ENCODE measurements around the gene C1orf105. TPM values are rescaled to one million over a fixed set of nuclear protein-coding genes. Genes with fewer than 3 reads are reported as not detected.

The C1orf105 gene
- total RNA-seq, 1 experiment from 2014 or later, result not detected

DNA sequence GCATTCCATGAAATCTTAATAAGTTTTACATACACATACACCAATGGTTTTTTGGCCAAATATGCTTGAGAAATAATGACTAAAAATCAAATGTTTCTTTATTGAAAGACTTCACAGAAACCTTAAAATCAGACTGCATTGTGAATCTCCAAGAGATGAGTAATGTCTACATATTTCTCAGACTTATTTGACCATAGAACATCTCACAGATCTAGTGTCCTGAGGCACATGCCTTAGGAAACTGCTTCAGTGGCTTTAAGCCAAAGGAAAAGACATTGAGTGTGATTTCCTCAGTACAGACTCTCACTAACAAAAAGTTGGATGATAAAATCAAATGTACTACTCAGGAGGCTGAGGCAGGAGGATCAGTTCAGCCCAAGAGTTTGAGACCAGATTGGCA is 6.2 kb upstream of the C1orf105 start:
- intact Hi-C loops (cut with micrococcal nuclease; ENCODE audit: unreplicated experiment), result no loop called here
- DNase-seq (ENCODE audit: low spot score), result no peak
- no peak overlapping the region for H3K4me3 ChIP-seq (ENCODE audit: low read depth, low read length, poor library complexity, severe bottlenecking)
- ChIA-PET POLR2A (ENCODE audit: low non-redundant PET) (no interaction called here), CTCF (no interaction called here)
- H3K36me3 ChIP-seq (ENCODE audit: insufficient read depth, low read length, poor library complexity, severe bottlenecking), result no peaks in the 10 kb centered on the region
- no peaks in the 10 kb centered on the region for H3K4me1 ChIP-seq (ENCODE audit: insufficient read depth, low read length, poor library complexity, severe bottlenecking)
- no TSS peak for BruUV-seq (replicated peaks)
- TF ChIP-seq EZH2 (IDR thresholded peaks at IDR 0.05; ENCODE audit: borderline replicate concordance, low read depth, low read length, poor library complexity, severe bottlenecking), result no peak
- TF ChIP-seq, protein P1, sequence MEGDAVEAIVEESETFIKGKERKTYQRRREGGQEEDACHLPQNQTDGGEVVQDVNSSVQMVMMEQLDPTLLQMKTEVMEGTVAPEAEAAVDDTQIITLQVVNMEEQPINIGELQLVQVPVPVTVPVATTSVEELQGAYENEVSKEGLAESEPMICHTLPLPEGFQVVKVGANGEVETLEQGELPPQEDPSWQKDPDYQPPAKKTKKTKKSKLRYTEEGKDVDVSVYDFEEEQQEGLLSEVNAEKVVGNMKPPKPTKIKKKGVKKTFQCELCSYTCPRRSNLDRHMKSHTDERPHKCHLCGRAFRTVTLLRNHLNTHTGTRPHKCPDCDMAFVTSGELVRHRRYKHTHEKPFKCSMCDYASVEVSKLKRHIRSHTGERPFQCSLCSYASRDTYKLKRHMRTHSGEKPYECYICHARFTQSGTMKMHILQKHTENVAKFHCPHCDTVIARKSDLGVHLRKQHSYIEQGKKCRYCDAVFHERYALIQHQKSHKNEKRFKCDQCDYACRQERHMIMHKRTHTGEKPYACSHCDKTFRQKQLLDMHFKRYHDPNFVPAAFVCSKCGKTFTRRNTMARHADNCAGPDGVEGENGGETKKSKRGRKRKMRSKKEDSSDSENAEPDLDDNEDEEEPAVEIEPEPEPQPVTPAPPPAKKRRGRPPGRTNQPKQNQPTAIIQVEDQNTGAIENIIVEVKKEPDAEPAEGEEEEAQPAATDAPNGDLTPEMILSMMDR (conservative IDR thresholded peaks at IDR 0.05; ENCODE audit: low read depth, low read length), result no peak
- no peaks in the 10 kb centered on the region for H3K9me3 ChIP-seq (ENCODE audit: low read depth, low read length, poor library complexity, severe bottlenecking)
- H3K27me3 ChIP-seq (replicated peaks; ENCODE audit: insufficient read depth, low read depth, low read length, poor library complexity), result no peaks in the 10 kb centered on the region
- no peak overlapping the region for H3K27ac ChIP-seq (ENCODE audit: low read depth, low read length, poor library complexity, severe bottlenecking)

DNA sequence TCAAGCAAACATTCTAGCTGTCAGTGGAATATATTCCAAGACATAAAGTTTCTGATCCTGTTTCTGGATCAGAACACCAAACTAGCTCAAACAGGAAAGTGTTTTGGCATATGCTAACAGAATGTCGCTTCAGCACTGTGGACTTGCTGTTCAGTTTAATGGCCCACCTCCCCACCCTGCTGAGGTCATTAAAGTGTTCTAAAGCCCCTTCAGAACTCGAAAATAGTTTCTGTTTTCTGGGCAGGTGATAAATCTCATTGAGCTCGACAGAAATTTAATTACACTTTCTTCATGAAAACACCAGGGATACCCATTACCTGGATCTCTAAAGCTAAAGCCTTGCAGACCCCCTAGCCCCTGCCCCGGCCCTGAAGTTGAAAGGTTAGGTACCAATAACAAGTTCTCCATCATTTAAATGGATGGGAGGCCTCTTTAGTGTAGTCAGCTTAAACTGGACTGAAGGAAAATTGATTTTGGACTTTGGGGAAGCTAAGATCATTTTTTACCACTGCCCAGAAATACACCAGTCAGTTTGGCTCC is 3.9 kb upstream of the C1orf105 start:
- no TSS peak for BruUV-seq (replicated peaks)
- Histone ChIP-seq H3K27me3 (replicated peaks; ENCODE audit: insufficient read depth, low read depth, low read length, poor library complexity) (no peaks in the 10 kb centered on the region), H3K4me3 (ENCODE audit: low read depth, low read length, poor library complexity, severe bottlenecking) (no peak overlapping the region), H3K4me1 (ENCODE audit: insufficient read depth, low read length, poor library complexity, severe bottlenecking) (no peaks in the 10 kb centered on the region), H3K9me3 (ENCODE audit: low read depth, low read length, poor library complexity, severe bottlenecking) (no peaks in the 10 kb centered on the region), H3K27ac (ENCODE audit: low read depth, low read length, poor library complexity, severe bottlenecking) (no peak overlapping the region), H3K36me3 (ENCODE audit: insufficient read depth, low read length, poor library complexity, severe bottlenecking) (no peaks in the 10 kb centered on the region)
- CTCF ChIA-PET, result no interaction called here
- no peak for DNase-seq (ENCODE audit: low spot score)
- no peak for TF ChIP-seq EZH2 (IDR thresholded peaks at IDR 0.05; ENCODE audit: borderline replicate concordance, low read depth, low read length, poor library complexity, severe bottlenecking)
- TF ChIP-seq, protein P1 (conservative IDR thresholded peaks at IDR 0.05; ENCODE audit: low read depth, low read length), result no peak
- POLR2A ChIA-PET (ENCODE audit: low non-redundant PET), result interaction anchor here (0.6 kb wide), 1 partner anchor 552 kb away, joined by 4 read pairs; no protein-coding TSS in a partner anchor
- intact Hi-C loops (cut with micrococcal nuclease; ENCODE audit: unreplicated experiment), result no loop called here

DNA sequence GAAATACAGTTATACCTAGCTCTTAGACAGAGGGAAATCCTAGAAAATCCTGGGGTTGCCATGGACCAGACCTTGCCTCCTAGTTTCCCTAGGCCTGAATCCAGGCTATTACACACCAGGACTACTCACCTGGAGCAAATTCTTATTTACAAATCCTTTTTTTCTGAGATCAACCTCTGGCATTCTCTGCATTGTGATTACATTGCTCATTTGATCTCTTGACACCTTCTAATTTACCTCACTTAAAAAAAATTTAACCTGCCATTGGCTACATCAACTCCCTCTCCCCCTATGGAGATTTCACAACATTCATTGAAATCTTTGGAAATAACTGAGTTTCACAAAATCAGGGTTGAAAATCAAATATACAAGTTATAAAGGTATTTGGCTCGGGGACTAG is 2.9 kb upstream of the C1orf105 start:
- Histone ChIP-seq H3K27ac (ENCODE audit: low read depth, low read length, poor library complexity, severe bottlenecking) (no peak overlapping the region), H3K27me3 (replicated peaks; ENCODE audit: insufficient read depth, low read depth, low read length, poor library complexity) (no peaks in the 10 kb centered on the region), H3K4me1 (ENCODE audit: insufficient read depth, low read length, poor library complexity, severe bottlenecking) (no peaks in the 10 kb centered on the region), H3K4me3 (ENCODE audit: low read depth, low read length, poor library complexity, severe bottlenecking) (no peak overlapping the region), H3K9me3 (ENCODE audit: low read depth, low read length, poor library complexity, severe bottlenecking) (no peaks in the 10 kb centered on the region), H3K36me3 (ENCODE audit: insufficient read depth, low read length, poor library complexity, severe bottlenecking) (no peaks in the 10 kb centered on the region)
- CTCF ChIA-PET, result no interaction called here
- intact Hi-C loops (cut with micrococcal nuclease; ENCODE audit: unreplicated experiment), result no loop called here
- no peak for TF ChIP-seq EZH2 (IDR thresholded peaks at IDR 0.05; ENCODE audit: borderline replicate concordance, low read depth, low read length, poor library complexity, severe bottlenecking)
- TF ChIP-seq, protein P1 (conservative IDR thresholded peaks at IDR 0.05; ENCODE audit: low read depth, low read length), result no peak
- DNase-seq (ENCODE audit: low spot score), result no peak
- POLR2A ChIA-PET (ENCODE audit: low non-redundant PET), result no interaction called here
- no TSS peak for BruUV-seq (replicated peaks)

Data from A673 (cell line).